ENCODE results near the gene NEK11. TPM values are rescaled to one million over a fixed set of nuclear protein-coding genes. Genes with fewer than 3 reads are reported as not detected.

The NEK11 gene
- polyA plus RNA-seq, 1 donor (not counting 4 experiments of a cell fraction or from before 2014, with no cell fraction given), result 9.4 TPM

DNA sequence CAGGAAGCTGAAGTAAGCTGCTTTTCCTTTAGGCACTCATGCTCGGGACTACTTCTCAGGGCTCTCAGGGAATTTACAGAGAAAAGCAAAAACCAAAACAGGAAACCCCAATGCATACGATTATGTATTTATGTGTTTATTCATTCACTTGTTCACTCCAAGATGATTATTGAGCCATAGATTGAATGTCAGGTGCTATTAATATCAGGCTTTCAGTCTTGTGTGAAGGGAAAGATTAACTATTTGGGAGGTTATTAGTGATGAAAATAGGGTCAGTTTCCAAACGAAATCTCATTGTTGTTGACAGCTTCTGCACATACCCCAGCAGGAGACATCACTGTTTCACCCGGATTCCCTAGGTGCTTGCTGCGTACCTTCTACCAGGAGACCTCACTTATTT, 135.8 kb downstream of the NEK11 start:
- H3K27ac ChIP-seq (ENCODE audit: control insufficient read depth, insufficient read depth, low read length), result no peak overlapping the region
- dilution Hi-C loops (cut with MboI; ENCODE audit: extremely low pct_ligation_motif_present, low sequenced_read_pairs), result no loop called here
- no peak for FAIRE-seq
- no peak overlapping the region for H2AFZ ChIP-seq (ENCODE audit: control insufficient read depth, low read length)
- H3K36me3 ChIP-seq (ENCODE audit: control insufficient read depth in 2 of 2, extremely low read depth in 1 of 2, insufficient read depth in 2 of 2, low read length in 2 of 2), result no peaks in the 10 kb centered on the region
- H3K4me2 ChIP-seq (ENCODE audit: control insufficient read depth, extremely low read depth, insufficient read depth, low read depth, low read length), result no peak overlapping the region
- no peaks in the 10 kb centered on the region for H3K9me1 ChIP-seq (ENCODE audit: control insufficient read depth, extremely low read depth, insufficient read depth, low read length)
- H3K9ac ChIP-seq (ENCODE audit: control insufficient read depth, extremely low read depth, insufficient read depth, low read length), result no peak overlapping the region
- no peaks in the 10 kb centered on the region for H3K27me3 ChIP-seq (ENCODE audit: control insufficient read depth, extremely low read depth, insufficient read depth, low read length)
- H3K4me3 ChIP-seq (ENCODE audit: control insufficient read depth in 2 of 3, extremely low read depth in 1 of 3, insufficient read depth in 2 of 3, low read depth in 1 of 3, low read length in 3 of 3), result no peak overlapping the region
- no peak for DNase-seq (ENCODE audit: low read depth, low spot score)
- H3K79me2 ChIP-seq (ENCODE audit: control insufficient read depth, insufficient read depth, low read length), result no peaks in the 10 kb centered on the region
- H3K4me1 ChIP-seq (ENCODE audit: control insufficient read depth, extremely low read depth, insufficient read depth, low read length), result no peaks in the 10 kb centered on the region
- TF ChIP-seq CTCF (optimal IDR thresholded peaks at IDR 0.05 in 1 of 3, IDR thresholded peaks at IDR 0.05 in 1 of 3, conservative IDR thresholded peaks at IDR 0.05 in 1 of 3; ENCODE audit: extremely low read depth in 1 of 3, insufficient read depth in 2 of 3, low read length in 3 of 3), result no peak
- TF ChIP-seq EZH2 (IDR thresholded peaks at IDR 0.05; ENCODE audit: low read length), result no peak
- no peaks in the 10 kb centered on the region for H4K20me1 ChIP-seq (ENCODE audit: control insufficient read depth, extremely low read depth, insufficient read depth, low read length)
- H3K9me3 ChIP-seq (ENCODE audit: control insufficient read depth, low read depth, low read length), result no peaks in the 10 kb centered on the region

DNA sequence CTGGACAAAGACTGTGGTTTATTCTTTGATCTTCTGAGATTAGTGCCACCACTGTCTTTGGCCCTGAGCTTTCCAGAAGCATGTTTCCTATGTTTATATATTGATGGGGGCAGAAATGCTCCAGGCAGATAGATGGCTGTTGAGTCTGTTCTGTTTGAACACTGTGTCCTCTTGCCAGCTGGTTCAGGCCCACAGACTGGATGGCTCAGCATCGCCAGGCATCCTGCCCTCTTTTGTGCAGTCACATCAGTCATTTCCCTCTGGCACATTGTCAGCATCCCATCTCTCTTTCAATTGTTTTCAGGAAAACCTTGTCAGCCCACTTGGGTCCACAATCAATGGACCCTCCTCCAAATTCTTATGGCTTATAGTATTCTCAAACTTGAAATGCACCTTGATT, 141.2 kb downstream of the NEK11 start:
- no peak overlapping the region for H3K4me2 ChIP-seq (ENCODE audit: control insufficient read depth, extremely low read depth, insufficient read depth, low read depth, low read length)
- H3K36me3 ChIP-seq (ENCODE audit: control insufficient read depth in 2 of 2, extremely low read depth in 1 of 2, insufficient read depth in 2 of 2, low read length in 2 of 2), result no peaks in the 10 kb centered on the region
- H3K79me2 ChIP-seq (ENCODE audit: control insufficient read depth, insufficient read depth, low read length), result no peaks in the 10 kb centered on the region
- dilution Hi-C loops (cut with MboI; ENCODE audit: extremely low pct_ligation_motif_present, low sequenced_read_pairs), result no loop called here
- H3K4me3 ChIP-seq (ENCODE audit: control insufficient read depth in 2 of 3, extremely low read depth in 1 of 3, insufficient read depth in 2 of 3, low read depth in 1 of 3, low read length in 3 of 3), result no peak overlapping the region
- no peaks in the 10 kb centered on the region for H3K27me3 ChIP-seq (ENCODE audit: control insufficient read depth, extremely low read depth, insufficient read depth, low read length)
- FAIRE-seq, result no peak
- H3K9me3 ChIP-seq (ENCODE audit: control insufficient read depth, low read depth, low read length), result no peaks in the 10 kb centered on the region
- TF ChIP-seq EZH2 (IDR thresholded peaks at IDR 0.05; ENCODE audit: low read length) (no peak), CTCF (optimal IDR thresholded peaks at IDR 0.05 in 1 of 3, IDR thresholded peaks at IDR 0.05 in 1 of 3, conservative IDR thresholded peaks at IDR 0.05 in 1 of 3; ENCODE audit: extremely low read depth in 1 of 3, insufficient read depth in 2 of 3, low read length in 3 of 3) (no peak)
- DNase-seq (ENCODE audit: low read depth, low spot score), result no peak
- H2AFZ ChIP-seq (ENCODE audit: control insufficient read depth, low read length), result no peak overlapping the region
- H3K9me1 ChIP-seq (ENCODE audit: control insufficient read depth, extremely low read depth, insufficient read depth, low read length), result no peaks in the 10 kb centered on the region
- no peak overlapping the region for H3K9ac ChIP-seq (ENCODE audit: control insufficient read depth, extremely low read depth, insufficient read depth, low read length)
- H3K27ac ChIP-seq (ENCODE audit: control insufficient read depth, insufficient read depth, low read length), result no peak overlapping the region
- no peaks in the 10 kb centered on the region for H3K4me1 ChIP-seq (ENCODE audit: control insufficient read depth, extremely low read depth, insufficient read depth, low read length)
- no peaks in the 10 kb centered on the region for H4K20me1 ChIP-seq (ENCODE audit: control insufficient read depth, extremely low read depth, insufficient read depth, low read length)

All from keratinocyte (primary cell).